Measurements from ENCODE around the gene RPUSD3. TPM values are rescaled to one million over a fixed set of nuclear protein-coding genes. Genes with fewer than 3 reads are reported as not detected.

The RPUSD3 gene
- total RNA-seq, 4 donors from 2014 or later: 9.7 to 35.8 (median 26.9) TPM

- Histone ChIP-seq H3K9me3 (no peaks in the 10 kb centered on the region), H3K4me3 (no peak overlapping the region), H3K27ac (no peak overlapping the region), H3K4me1 (no peaks in the 10 kb centered on the region), H3K36me3 (no peaks in the 10 kb centered on the region), H3K27me3 (no peaks in the 10 kb centered on the region)
- intact Hi-C loops (cut with DNase I; ENCODE audit: low total_unique reads): no loop called here
- DNase-seq: no peak
- TF ChIP-seq CTCF (IDR thresholded peaks at IDR 0.05) (no peak), POLR2A (IDR thresholded peaks at IDR 0.05) (no peak)
Observed at GRCh38 chr3:9828801-9829755, 14.7 kb downstream of the RPUSD3 start.

- Histone ChIP-seq H3K36me3 (no peaks in the 10 kb centered on the region), H3K27ac (no peak overlapping the region), H3K4me3 (no peak overlapping the region), H3K9me3 (no peaks in the 10 kb centered on the region), H3K27me3 (no peaks in the 10 kb centered on the region), H3K4me1 (no peaks in the 10 kb centered on the region)
- no peak for TF ChIP-seq POLR2A (IDR thresholded peaks at IDR 0.05)
- no peak for TF ChIP-seq CTCF (IDR thresholded peaks at IDR 0.05)
- no peak for DNase-seq
- intact Hi-C loops (cut with DNase I; ENCODE audit: low total_unique reads): no loop called here
Observed at GRCh38 chr3:9826815-9827573, 16.8 kb downstream of the RPUSD3 start.

- Histone ChIP-seq H3K27ac (no peak overlapping the region), H3K4me1 (no peaks in the 10 kb centered on the region), H3K9me3 (no peaks in the 10 kb centered on the region), H3K36me3 (no peaks in the 10 kb centered on the region), H3K27me3 (no peaks in the 10 kb centered on the region), H3K4me3 (no peak overlapping the region)
- no peak for TF ChIP-seq POLR2A (IDR thresholded peaks at IDR 0.05)
- no peak for TF ChIP-seq CTCF (IDR thresholded peaks at IDR 0.05)
- DNase-seq: no peak
- intact Hi-C loops (cut with DNase I; ENCODE audit: low total_unique reads): no loop called here
Observed at GRCh38 chr3:9825451-9826040, 18.3 kb downstream of the RPUSD3 start.

- intact Hi-C loops (cut with DNase I; ENCODE audit: low total_unique reads): no loop called here
- TF ChIP-seq CTCF (IDR thresholded peaks at IDR 0.05): no peak
- no peak for TF ChIP-seq POLR2A (IDR thresholded peaks at IDR 0.05)
- H3K27ac ChIP-seq: no peak overlapping the region
- DNase-seq: no peak
- H3K9me3 ChIP-seq: no peaks in the 10 kb centered on the region
- H3K27me3 ChIP-seq: no peaks in the 10 kb centered on the region
- no peak overlapping the region for H3K4me3 ChIP-seq
- no peaks in the 10 kb centered on the region for H3K36me3 ChIP-seq
- H3K4me1 ChIP-seq: no peaks in the 10 kb centered on the region
Observed at GRCh38 chr3:9820946-9821345, 22.9 kb downstream of the RPUSD3 start.

All from uterus (tissue), 4 donors.